Stimulated activated CD8-positive, alpha-beta memory T cell treated with anti-CD3 and anti-CD28 coated beads, Interleukin-7, amount 100 ng/mL, for 24 hours (primary cell): ENCODE measurements around the gene HELT.
"Not testable (repeated sequence)": the region's sequence is repeated elsewhere in the genome, so short reads cannot be mapped to it uniquely, and the experiment has no call there.

Source experiments
- DNase-seq: peaks from one replicate; pipeline ENCODE4 v3.0.0-alpha.2; 2020; ENCODE audit warnings: low read depth

Gene HELT

DNA sequence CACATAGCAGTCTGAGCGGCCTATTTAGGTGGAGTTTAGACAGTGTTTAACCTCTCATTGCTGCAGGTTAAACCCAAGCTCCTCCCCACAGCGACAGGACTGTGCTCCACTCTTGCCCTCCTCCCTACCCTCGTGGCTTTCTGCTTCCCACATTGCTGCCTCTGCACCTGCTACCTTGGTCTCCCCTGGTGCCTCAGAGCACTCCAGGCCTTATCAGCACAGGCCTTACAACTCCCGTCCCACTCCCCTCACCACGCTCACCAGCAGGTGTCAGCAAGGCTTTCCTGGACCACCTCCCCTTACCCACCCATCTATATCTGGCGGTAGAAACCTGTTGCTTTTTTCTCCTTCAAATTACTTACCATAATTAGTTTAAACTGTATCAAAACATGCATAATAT, 18.6 kb downstream of the HELT start:
- DNase-seq: no peak

DNA sequence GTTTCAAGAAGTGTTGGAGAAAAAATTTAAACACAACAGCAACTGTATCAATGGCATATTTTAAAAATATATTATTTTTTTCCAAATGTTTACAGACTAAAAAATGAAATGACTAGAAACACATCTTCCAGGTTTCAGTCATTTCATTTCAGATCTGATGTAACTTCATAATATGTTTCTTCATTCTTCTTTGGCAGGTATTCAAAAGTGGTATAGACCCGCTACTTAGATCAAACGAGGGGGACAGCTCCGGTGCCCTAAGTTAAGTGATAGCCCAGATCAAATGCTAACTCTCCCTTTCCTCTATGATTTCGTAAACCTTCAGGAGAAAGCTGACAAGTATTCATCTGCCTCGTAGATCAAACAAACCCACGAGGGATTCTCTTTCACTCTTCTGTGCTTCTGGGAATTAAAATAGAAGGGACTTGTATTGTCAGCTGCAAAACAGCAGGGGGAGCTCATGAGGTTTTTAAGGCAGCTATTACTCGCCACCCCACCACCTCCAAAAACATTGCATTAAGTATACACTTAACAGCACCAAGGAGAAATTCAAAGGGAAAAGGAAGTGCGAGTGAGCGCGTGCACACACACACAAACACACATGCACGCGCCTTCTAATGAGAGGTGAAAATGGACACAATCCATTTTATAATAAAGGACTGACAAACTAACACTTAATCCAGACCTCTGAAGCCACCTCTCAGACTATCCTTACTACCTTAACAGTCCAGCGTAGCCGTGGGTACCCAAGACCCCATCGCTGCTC, 21.4 kb downstream of the HELT start:
- DNase-seq: no peak

DNA sequence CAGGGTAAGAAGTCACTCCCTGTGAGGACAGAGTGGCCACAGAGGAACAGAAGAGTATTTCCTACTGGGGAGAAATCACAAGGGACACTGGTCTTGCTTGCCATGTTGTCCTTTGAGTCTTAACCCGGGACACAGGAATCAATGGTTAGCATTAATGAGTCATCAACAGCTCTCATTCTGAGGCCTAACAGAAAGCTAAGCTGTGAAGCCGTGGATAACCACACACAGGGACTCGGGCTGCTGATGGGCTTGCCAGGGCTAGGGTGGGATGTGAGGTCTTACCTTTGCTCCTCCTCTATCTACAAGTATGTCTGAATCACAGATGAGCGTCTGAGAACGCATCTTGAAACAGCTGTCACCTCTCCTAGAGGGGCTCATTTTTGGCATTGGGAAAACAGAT, 22.2 kb downstream of the HELT start:
- DNase-seq: no peak

DNA sequence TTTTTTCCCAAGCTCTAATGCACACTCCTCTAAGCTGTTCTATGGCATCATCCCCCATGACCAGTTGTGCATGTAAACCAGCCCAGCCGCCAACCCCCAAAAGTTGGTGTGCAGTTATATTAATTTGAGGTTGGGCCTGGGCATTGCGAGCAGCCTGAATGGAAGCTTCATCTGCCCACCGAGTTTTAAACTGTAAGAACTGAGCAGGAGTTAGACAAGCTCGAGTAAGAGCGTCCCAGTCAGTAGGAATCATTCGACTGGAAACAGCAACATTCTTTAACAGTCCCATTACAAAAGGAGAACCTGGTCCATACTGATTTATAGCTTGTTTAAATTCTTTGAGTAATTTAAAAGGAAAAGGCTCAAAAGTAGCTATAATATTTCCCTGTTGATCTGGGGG, 32.0 kb downstream of the HELT start:
- not testable (repeated sequence) for DNase-seq

DNA sequence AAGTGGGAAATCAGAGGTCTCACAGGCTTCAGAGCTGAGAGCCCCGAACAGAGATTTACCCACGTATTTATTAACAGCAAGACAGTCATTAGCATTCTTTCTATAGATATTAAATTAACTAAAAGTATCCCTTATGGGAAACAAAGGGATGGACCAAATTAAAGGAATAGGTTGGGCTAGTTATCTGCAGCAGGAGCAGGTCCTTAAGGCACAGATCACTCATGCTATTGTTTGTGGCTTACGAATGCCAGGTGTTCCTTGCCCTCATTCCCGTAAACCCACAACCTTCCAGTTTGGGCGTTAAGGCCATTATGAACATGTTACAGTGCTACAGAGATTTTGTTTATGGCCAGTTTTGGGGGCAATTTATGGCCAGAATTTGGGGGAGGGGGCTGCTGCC, 33.0 kb downstream of the HELT start:
- not testable (repeated sequence) for DNase-seq

DNA sequence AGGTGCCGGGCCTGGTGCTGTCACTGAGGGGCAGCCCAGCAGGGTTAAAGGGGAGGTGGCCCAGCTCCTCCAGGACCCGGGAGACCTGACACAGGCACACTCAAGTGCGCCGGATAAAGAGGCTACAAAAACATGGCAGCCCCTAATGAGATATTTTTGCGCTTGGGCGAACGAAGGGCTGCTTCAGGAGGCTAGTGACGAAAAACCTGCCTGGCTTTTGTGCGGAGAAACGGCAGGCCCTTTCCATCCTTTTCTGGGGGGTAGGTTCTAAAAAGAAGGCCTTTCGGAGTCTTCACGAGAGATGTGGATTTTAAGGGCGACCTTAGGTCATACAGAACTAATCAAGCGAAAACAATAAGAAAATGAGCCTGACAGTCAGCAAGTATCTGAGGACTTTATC, 35.5 kb downstream of the HELT start:
- no peak for DNase-seq

DNA sequence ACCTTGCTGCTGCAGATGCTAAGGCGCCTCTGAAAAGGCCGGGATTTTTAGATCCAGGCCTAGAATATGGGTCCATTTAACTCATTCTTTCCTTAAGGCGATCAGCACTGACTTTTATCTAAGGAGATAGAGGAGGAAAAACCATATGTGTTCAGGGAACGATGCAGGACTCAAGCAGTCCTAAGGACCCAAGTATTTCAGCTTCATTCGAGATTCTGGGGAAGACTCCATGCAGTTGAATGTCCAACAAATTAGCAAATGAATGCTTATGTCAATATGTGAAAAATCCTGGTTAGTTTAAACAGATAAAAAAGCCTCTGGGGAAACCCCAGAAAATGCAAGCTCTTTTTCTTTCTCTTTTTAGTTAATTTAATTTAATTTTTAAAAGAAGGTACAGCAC, 36.0 kb downstream of the HELT start:
- DNase-seq: no peak

DNA sequence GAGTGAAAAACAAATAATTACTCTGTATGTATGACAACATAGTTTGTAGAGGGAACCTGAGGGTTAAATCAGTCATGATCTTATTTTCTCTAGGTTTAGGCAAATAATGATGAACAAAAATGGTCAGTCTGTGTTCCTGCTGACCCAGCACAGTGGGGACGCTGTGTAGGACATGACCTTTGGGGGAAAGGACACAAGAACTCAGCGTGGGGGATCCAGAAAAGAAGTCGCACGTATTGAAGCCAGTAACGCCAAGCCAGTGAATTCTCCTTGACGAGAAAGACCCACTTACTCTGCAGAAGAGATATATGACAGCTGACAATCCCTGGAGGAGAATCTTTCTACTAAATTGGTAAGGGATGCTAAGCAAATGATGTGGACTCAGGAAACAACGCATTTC, 36.6 kb downstream of the HELT start:
- no peak for DNase-seq

DNA sequence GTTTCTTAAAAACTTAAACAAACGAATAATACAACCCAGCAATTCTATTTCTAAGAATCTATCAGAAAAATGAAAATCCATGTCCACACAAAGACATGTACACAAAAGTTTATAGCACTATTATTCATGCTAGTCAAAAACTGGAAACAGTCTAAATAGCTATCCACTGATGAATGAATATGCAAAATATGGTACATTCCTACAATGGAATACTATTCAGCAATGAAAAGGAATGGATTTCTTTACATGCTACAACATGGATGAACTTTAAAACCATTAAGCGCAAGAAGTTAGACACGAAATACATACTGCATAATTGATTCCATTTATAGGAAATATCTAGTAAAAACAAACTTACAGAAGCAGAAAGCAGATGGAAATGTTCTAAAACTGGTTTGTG, 43.3 kb downstream of the HELT start:
- DNase-seq: no peak

DNA sequence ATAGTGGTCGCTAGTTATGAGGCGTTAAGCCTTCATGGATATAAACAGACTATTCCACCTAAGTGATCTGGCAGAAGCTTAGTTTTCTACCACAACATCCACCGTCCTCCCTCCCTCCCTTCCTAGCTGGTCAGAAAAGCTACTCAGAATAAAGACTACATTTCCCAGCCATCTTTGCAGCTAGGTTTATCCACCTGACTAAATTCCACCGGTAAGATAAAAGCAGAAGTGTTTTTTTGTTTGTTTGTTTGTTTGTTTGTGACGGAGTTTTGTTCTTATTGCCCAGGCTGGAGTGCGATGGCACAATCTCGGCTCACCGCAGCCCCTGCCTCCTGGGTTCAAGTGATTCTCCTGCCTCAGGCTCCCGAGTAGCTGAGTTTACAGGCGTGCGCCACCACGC, 44.3 kb downstream of the HELT start:
- no peak for DNase-seq

DNA sequence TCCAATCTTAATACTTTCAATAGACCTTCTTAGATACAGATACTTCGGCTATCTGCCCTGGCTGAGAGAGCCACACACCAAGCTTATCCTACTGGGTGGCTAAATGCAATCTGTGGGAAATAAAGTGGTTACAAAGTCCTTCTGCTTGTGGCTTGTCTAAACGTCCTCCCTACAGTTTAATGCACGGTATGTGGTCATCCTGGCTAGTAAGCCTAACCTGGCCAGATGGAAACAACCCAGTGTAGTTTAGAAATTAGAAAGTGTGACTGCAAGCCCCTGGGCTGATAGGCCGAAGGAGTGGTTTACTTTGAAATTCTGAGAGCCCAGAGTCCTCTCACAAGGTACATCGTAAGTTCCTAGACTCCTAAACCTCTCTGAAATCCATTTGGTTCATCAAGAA, 47.9 kb downstream of the HELT start:
- no peak for DNase-seq

DNA sequence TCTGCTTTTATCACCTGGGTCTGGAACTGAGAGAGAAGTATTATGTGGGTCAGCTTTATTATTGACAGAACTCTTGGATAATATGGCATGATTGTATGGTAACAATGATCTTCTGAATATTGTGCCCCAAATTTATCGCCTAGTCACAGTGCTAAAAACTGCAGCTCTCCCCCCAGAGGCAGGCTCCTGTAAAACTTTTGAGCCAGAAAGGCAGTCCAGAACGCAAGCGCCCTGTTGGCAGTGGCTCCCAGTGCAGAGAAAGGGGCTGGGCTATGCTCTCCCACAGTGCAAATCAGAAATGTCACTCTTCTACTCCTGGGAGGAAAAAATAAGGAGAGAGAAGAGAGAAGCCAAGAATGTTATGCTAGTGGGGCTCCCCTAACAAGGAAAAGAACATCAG, 50.5 kb downstream of the HELT start:
- no peak for DNase-seq
